PFSK-1 (cell line): ENCODE measurements around the gene TFPI.

Experiments used
- FOXP2 ChIP-seq: optimal IDR thresholded peaks from 2 replicates; pipeline ENCODE3; 2011; ENCODE audit warnings: borderline replicate concordance, control low read depth, inconsistent platforms; ENCODE audit not compliant: insufficient read depth; ENCODE audit errors: extremely low read length, extremely low read depth
- POLR2AphosphoS5 ChIP-seq: IDR thresholded peaks from 2 replicates; pipeline ENCODE4 v1.6.1; 2012; ENCODE audit warnings: low read depth, mild to moderate bottlenecking, control low read depth, low read length, moderate library complexity
- REST ChIP-seq, 2 experiments: IDR thresholded peaks; 2 replicates each; pipeline versions ENCODE4 v1.6.1 to v1.8.0; 2011 to 2012; ENCODE audit warnings: low read depth in 2 of 2, low read length in 2 of 2, control low read depth in 1 of 2, inconsistent platforms in 1 of 2, mild to moderate bottlenecking in 1 of 2, moderate library complexity in 1 of 2; ENCODE audit not compliant: insufficient read depth in 1 of 2
- SIN3A ChIP-seq: IDR thresholded peaks from 2 replicates; pipeline ENCODE4 v1.6.1; 2012; ENCODE audit warnings: mild to moderate bottlenecking, low read length, moderate library complexity, borderline replicate concordance; ENCODE audit not compliant: insufficient read depth

GRCh38 chr2:187475499-187476248 lies 78.6 kb downstream of the TFPI start:
- no peak for TF ChIP-seq POLR2AphosphoS5
- TF ChIP-seq REST (IDR thresholded peaks at IDR 0.05; ENCODE audit: insufficient read depth in 1 of 2, low read depth in 2 of 2, low read length in 2 of 2) = no peak
- TF ChIP-seq SIN3A = no peak
- no peak for TF ChIP-seq FOXP2
